AG08395 (cell line): ENCODE results near the gene C12orf56.
A peak's percentile ranks its signal among the peaks of the same experiment; 100 is the strongest.
"Not testable (repeated sequence)": the region's sequence is repeated elsewhere in the genome, so short reads cannot be mapped to it uniquely, and the experiment has no call there.

Source experiments
- DNase-seq: peaks from one replicate; pipeline ENCODE4 v3.0.0; 2012; ENCODE audit warnings: mixed read lengths, low spot score

The C12orf56 gene

DNA sequence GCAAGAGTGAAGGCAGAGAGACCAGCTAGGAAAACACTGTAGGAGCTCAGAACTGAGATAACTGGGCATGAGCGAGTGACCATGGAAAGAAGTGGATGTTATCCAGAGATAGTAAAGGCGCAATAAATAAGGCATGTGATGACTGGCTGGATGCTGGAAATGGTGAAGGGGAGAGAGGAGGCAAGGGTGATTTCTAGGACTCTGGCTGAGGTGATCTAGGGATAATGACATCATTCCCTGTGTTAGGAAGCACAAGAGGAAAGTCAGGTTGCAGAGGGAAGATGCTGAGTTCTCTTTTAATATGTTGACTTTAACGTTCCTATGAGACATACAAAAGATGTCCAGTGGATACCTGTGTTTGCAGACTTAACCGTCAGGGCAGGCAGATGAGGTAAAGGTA lies 78.7 kb downstream of the C12orf56 start:
- DNase-seq: no peak

DNA sequence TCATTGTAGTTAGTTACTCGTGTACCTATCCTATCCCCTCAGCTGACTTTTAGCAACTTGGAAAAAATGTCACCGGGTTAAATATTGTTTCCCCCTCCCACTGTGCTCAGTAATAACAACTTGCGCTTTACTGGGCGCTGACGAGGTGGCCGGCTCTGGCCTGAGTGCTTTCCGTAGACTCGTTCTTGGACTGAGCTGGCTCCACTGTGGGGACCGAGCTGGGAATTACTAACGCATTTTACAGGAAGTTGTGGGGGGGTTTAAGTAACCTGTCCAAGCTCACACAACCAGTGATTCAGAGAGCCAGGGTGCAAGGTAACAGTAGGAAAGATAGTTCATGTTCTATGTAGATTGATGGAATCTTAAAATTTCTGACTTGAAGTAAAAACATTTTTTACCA lies 86.0 kb downstream of the C12orf56 start:
- no peak for DNase-seq

DNA sequence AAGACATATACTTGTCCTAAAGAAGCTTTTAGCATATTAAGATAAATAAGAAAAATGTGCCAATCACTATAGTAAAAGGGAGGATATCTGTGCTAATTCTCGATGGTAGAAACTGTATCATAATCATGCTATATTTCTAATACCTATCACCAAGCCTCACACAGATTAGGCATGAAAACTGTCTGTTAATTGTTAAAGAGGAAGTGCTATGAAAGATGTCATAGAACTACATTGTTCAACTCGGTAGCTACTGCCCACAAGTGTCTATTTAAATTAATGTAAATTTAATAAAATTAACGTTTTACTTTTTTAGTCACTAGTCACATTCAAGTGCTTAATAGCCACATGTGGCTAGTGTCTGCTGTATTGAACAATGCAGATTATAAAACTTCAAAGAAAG lies 90.9 kb downstream of the C12orf56 start:
- no peak for DNase-seq

DNA sequence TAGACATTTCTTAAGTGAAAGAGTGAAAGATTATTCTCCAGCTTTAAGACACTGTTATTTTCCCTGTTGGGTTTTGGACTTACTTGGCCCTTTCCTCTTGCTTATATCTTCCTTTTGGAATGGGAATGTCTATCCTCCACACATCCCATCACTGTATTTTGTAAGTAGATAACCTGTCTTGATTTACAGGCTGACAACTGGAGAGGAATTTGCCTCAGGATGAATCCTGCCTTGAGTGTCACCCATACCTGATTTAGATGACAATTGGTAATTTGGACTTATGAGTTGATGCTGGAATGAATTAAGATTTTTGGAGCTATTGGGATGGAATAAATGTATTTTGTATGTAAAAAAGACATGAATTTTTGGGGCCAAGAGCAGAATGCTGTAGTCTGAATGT lies 94.3 kb downstream of the C12orf56 start:
- DNase-seq: no peak

DNA sequence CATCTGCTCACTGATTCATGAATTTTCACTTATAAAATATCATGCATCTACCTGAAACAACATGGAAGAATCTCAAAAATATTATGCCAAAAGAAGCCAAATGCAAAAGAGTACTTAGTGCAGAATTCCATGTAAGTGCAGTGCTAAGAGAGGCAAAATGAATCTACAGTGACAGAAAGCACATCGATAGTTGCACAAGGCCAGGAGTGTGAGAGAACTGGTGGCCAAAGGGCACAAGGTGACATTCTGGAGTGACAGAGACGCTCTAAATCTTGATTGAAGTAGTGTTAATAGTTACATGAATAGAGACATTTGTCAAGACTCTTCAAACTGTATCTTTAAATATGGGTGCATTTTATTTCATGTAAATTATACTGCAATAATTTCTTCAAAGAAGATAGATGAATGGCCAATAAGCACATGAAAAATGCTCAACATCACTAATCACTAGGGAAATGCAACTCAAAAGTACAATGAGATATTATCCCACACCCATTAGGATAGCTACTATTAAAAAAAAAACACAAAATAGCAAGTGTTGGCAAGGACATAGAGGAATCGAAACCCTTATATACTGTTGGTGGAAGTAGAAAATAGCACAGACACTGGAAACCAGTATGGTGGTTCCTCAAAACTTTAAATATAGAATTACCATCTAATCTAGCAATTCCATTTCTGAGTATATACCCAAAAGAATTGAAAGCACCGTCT lies 96.7 kb downstream of the C12orf56 start:
- no peak for DNase-seq

DNA sequence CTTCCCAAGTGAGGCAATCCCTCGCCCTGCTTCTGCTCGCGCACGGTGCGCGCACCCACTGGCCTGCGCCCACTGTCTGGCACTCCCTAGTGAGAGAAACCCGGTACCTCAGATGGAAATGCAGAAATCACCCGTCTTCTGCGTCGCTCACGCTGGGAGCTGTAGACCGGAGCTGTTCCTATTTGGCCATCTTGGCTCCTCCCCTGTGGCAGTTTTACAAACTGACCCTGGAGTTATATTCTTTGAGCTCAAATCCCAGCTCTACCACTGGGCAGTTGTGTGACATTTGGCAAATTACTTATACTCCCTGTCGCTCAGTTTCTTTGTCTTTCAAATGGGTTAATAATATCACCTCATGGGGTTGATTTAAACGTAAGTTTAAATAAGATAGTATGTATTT lies 97.4 kb downstream of the C12orf56 start:
- not testable (repeated sequence) for DNase-seq

DNA sequence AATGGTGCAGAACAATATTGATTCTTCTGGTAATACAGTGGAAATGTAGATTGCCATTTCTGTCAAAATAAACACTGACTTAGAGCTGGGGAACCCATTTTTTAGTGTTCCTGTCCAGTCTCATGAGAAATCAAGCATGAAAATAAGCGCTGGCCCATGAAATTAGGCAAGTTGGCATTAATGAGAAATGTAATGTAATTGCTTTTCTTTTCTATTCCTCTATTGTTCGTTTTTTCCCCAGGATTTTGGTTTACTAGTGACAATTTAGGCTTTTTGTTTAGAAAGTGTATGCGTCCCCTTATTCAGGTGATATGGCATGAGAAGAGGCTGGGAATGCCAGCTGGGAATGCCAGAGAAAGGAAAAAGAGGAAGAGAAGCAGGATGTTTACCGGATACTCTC lies 104.0 kb downstream of the C12orf56 start:
- no peak for DNase-seq

DNA sequence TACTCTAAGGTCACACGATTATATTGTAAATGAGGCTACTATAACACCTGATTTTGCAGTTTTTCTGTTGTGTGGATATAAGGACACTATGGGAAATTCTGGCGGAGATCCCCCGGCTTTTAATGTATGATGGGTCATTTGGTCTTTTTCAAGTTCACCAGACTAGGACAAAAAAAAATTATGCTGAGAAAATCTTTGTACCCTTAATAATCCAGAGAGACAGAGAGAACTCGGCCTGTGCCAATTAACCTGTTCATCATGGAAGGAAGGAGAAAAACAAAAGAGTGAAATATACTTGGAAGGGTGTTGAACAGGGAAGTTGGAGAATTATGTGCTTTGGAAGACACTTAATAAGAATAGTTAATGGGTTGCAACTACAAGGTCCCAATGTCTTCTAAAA lies 106.3 kb downstream of the C12orf56 start:
- no peak for DNase-seq

DNA sequence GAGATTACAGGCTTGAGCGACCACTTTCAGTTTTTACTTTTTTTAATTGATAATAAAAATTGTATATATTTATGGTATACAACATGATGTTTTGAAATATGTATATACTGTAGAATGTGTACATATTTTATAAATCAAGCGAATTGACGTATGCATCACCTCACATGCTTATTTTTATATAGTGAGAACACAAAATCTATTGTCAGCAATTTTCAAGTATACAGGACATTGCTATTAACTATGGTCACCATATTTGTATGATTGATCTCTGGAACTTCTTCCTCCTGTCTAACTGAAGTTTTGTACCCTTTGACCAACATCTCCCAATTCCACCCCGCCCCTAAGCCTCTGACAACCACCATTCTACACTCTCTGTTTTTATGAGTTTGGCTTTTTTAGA lies 112.1 kb downstream of the C12orf56 start:
- no peak for DNase-seq

DNA sequence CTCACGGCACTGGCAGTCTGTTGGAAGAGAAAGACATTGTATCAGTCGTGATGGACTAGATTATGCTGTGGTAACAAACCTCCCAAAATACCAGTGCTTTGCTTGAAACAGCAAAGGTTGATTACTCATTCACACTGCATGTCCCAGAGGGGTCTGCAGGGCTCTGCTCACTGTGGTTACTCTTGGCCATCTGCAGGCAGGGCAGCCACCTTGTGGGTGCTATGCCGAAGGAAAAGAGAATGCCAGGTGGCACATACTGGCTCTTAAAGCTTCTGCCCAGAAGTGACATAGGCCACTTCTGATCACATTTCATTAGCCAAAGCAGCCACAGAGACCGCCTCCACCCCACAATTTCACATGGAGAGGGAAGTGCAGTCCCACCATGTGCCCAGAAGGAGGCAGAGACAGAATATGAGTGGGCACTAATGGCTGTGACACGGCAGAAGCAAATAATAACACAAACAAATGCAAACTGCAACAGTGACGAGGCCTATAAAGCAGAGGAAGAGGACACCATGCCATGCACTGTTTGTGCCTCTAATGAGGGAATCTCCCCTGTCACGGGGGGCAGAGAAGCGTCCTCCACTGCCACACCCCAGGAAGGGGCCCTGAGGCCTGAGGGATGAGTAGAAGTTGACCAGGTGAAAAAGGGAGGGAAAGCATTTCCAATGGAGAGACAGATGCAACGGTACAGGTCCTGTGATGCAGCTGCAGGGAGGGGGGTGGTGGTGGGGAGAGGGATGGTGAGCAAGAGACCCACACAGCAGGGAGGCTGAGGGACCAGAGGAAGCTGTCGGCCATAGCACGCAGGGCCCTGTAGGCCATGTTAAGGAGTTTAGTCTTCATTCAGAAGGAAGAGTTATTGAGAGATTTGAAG lies 116.8 kb downstream of the C12orf56 start:
- DNase-seq: peak; percentile 42

DNA sequence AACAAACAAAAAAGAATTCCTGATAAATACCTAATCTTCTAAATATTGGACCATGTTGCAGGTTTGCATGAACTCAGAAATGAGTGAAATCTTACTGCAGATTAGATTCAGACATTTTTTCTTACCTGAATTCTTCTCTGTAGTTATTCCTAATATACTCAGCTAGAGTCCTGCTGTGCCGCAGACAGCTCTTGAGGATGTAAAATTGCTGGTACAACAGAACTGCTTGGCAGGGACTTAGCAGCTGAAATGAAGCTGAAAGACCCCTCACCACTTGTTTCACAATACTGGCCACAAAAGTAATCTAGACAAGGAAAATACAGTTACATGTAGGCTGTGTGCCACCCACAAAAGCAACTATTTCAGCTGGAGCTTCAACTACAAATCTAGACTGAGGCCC lies 120.1 kb downstream of the C12orf56 start:
- DNase-seq: no peak

DNA sequence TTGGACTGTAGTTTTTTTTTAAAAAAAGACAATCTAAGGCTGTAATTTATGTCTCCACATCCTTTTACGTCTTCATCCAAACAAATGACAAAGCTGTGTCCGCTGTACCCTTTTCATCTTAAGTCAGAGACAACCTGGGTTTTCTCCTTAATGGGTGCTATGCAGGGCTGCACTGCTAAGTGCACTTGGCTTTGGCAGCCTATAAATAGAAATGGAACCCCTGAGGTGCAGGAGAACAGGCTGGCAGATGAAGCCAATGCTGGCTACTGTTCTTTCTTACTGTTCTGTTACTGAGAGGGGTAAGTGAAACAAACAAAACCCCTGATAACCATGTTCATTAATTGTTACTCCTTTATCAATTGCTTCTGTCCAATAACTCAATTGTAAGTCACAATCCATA lies 121.4 kb downstream of the C12orf56 start:
- no peak for DNase-seq

DNA sequence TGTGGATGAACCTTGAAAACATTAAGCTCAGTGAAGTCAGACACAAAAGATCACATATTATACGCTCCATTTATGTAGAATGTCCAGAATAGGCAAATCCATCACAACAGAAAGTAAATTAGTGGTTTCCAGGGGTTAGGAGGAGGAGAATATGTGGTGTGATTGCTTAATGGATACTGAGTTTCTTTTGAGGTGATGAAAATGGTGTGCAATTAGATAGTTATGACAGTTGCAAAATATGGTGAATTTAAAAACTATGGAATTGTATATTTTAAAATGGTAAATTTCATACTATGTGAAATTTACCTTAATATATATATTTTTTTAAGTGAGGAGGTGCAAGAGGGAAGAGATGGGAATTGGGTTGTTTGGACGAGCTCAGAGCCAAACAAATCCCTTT lies 122.1 kb downstream of the C12orf56 start:
- DNase-seq: no peak

DNA sequence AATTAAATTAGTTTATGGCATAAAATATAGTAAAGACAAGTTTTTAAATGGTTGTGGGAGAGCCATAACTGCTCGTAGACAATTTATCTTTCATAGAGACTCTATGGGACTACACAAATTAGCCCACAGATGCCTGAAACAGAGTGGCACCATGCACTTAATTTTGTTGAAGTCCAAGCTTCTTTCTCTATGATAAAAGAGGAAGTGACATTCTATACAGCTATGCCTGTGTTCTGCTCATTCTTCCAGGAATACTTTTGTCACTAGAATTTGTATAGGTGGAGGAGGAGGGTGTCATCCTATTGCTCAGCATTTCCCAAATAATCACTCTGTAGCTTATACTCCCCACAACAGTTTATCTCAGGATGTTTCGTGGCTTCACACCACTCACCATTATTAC lies 124.7 kb downstream of the C12orf56 start:
- no peak for DNase-seq

DNA sequence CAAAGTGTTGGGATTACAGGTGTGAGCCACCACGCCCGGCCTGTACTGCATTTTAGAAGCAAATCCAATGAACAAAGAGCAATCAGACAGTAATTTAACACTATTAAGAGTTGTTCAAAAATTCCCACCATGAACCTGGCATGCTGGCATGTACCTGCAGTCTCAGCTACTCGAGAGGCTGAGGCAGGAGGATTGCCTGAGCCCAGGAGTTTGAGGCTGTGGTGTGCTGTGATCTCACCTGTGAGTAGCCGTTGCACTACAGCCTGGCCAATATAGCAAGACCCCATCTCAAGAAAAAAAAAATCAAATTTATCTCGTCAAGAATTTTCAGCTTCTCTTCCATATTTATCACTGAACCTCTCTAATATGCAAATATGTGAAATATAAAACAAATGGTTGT lies 128.7 kb downstream of the C12orf56 start:
- DNase-seq: no peak

DNA sequence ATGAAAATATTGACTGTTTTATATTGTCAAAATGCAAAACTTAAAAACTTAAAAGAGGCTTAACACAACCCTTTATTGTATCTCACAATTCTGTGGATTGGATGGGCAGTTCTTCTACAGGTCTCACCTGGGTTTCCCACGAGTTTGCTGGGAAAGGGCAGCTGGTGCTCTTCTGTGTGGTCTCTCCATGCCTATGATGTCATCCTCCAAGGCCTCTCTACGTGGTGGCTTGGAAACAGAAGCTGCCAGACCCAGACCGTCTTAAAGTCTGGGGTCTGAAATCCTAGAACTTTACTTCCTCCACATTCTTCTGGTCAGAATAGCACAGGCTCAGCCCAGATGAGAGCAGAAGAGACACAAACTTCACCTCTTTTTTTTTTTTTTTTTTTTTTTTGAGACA lies 132.0 kb downstream of the C12orf56 start:
- DNase-seq: no peak

DNA sequence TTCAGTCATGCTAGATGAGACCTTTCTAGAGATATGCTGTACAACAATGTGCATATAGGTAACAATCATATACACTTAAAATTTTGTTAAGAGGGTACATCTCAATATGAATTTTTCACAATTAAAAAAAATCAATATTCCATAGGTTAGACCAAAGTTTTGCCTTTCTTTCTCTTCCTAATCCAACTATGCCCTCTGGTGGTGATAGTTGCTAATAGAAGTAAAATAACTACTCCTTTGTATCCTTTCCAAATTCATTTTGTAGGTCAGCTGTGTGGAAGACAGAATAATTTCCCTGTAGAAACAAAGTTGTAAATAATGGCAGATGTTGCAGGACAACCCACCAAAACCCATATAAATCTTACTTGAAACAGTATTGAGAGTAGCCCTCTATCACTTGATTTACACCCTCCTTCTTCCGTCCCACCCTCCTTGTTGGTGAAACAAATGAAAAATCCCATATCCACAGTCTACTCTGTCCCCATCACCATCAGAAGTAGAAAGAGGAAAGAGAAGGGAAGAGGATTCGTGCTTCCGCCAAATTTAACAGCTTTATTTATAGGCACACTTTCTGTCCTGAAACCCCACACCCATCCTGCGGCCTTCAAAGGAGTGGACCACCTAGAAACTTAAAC lies 134.3 kb downstream of the C12orf56 start:
- peak; percentile 43 for DNase-seq

DNA sequence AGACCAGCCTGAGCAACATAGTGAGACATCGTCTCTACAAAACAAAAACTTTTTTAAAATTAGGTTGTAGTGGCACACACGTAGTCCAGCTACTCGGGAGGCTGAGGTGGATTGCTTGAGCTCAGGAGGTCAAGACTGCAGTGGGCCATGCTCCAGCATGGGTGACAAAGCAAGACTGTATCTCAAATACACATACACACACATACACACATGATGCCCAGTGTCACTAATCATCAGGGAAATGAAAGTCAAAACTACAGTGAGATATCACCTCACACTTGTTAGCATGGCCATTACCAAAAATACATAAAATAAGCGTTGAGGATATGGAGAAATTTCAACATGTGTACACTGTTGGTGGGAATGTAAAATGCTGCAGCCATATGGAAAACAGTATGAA lies 135.3 kb downstream of the C12orf56 start:
- no peak for DNase-seq

DNA sequence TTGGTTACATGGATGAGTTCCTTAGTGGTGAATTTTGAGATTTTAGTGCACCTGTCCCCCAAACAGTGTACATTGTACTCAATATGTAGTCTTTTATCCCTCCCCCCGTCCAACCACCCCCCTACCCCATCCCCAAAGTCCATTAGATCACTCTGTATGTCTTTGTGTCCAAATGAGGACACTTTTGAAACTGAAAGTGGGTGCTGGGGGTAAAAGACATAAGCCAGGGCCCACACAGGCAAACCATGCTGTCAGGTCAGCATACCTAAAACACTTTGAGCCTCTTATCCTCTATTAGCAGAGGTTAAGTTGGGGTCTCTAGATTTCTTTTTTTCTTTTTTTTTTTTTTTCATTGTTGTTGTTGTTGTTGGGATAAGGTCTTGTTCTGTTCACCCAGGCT lies 137.2 kb downstream of the C12orf56 start:
- no peak for DNase-seq

DNA sequence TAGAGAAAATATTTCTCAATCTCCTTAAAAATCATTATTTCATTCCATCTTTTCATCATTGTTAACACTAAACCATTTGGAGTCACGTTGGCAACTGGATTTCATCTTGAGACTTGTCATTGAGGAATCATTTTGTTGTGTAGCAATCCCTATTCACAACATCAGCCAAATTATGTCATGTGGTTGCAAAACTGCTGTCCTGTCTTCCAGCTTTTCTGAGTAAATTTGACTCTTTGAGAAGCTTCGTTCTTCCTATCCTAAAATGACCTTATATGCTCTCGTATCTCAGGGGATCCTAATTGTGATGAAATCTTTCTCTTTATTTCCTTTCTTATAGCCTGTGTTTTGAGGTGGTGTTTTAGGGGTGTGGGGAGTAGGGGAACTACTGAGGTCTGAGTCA lies 137.9 kb downstream of the C12orf56 start:
- peak; percentile 75 for DNase-seq

DNA sequence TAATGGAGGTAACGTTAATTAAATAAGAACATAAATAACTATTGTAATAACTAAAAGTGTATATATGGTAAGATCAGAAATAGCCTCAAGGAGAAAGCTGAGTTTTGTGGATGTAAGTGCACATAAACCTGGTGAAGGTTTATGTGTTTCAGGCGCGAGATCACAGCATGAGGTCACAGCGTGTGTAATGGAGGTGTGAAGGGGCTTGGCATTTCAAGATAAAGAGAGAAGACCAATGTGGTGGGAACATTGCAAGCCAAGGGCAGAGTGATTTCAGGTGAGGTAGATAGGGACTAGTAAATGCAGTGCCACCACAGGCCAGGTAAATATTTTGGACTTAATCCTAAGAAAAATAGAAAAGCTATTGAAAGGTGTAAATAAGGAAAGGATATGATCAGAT lies 146.7 kb downstream of the C12orf56 start:
- no peak for DNase-seq

DNA sequence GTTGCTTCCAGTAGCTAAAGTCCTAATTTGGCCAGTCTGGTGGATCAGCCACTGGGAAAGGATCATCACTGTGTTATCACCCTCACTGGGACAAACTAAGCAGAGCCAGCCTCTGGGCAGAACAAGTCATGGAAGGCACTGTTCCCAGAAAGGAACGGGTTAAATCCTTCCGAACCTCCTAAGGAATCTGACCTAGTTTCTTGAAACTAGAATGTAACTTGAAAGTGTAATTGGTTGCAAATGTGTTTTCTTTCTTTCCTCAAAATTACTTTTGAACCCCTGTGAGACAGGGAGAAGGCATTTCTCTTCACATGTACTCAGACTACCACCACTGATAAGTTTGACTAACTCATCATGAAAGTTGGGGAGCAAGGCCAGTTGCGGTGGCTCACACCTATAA lies 149.8 kb downstream of the C12orf56 start:
- peak; percentile 24 for DNase-seq

DNA sequence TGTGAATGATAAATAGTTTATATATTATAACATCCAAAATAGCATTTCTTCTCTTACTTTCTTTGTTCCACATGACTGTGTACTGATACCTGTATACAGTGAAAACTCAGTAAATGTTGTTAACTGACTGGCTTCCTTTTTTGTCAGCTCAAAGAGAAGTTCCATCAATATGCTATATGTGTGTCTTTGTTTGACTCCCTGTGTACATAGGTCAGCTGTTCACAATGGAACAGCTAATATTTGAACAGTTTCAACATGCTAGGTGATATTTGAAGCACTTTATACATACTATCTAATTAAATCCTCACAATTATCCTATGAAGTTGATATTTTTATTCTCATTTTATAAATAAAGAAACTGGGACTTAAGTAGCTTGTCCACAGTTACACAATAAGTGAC lies 153.2 kb downstream of the C12orf56 start:
- no peak for DNase-seq
